HepG2 (cell line): ENCODE data around the gene SLC2A11. TPM values are rescaled to one million over a fixed set of nuclear protein-coding genes. Genes with fewer than 3 reads are reported as not detected.
A peak's percentile ranks its signal among the peaks of the same experiment; 100 is the strongest.

Source experiments
- AGO1 ChIP-seq: fragments of 200-400 bp; formaldehyde crosslinking; IDR thresholded peaks from 2 replicates; pipeline ENCODE4 v1.6.1; 2017; ENCODE audit warnings: mild to moderate bottlenecking, low read depth, low read length, moderate library complexity; ENCODE audit not compliant: poor library complexity, severe bottlenecking
- FOXC1 ChIP-seq: sonication (generic); formaldehyde crosslinking; IDR thresholded peaks from 2 replicates; pipeline ENCODE4 v1.8.0; 2022; ENCODE audit warnings: mild to moderate bottlenecking, missing genetic modification reagents, borderline replicate concordance
- HNRNPL ChIP-seq: fragments of 200-400 bp; formaldehyde crosslinking; IDR thresholded peaks from 2 replicates; pipeline ENCODE4 v1.6.1; 2017; ENCODE audit warnings: mild to moderate bottlenecking, low read depth, low read length
- KDM3A ChIP-seq: IDR thresholded peaks from 2 replicates; pipeline ENCODE4 v1.6.1; 2018; ENCODE audit warnings: low read depth, missing compliant biosample characterization
- MIXL1 ChIP-seq: IDR thresholded peaks from 2 replicates; pipeline ENCODE4 v1.6.1; 2016
- NCOR1 ChIP-seq: fragments of 200-600 bp; sonication (generic); IDR thresholded peaks from 2 replicates; pipeline ENCODE4 v1.7.0; 2017; ENCODE audit warnings: antibody characterized with exemption, low read length, borderline replicate concordance
- NFIC ChIP-seq: IDR thresholded peaks from 2 replicates; pipeline ENCODE4 v1.6.1; 2012; ENCODE audit warnings: mild to moderate bottlenecking, low read length, inconsistent platforms
- PREB ChIP-seq: sonication (generic); formaldehyde crosslinking; IDR thresholded peaks from 2 replicates; pipeline ENCODE4 v1.4.0; 2020; ENCODE audit warnings: missing genetic modification reagents
- RBM22 ChIP-seq: fragments of 200-400 bp; formaldehyde crosslinking; optimal IDR thresholded peaks from 2 replicates; pipeline ENCODE3; 2017; ENCODE audit warnings: mild to moderate bottlenecking, low read length, moderate library complexity
- RCOR2 ChIP-seq: IDR thresholded peaks from 2 replicates; pipeline ENCODE4 v1.6.1; 2016; ENCODE audit warnings: missing biosample characterization, missing genetic modification reagents
- RNF219 ChIP-seq: sonication (generic); formaldehyde crosslinking; IDR thresholded peaks from 2 replicates; pipeline ENCODE4 v1.5.0; 2020; ENCODE audit warnings: mild to moderate bottlenecking, missing genetic modification reagents
- SAFB2 ChIP-seq: sonication (generic); formaldehyde crosslinking; IDR thresholded peaks from 2 replicates; pipeline ENCODE4 v1.5.1; 2020; ENCODE audit warnings: missing genetic modification reagents, low read depth, mild to moderate bottlenecking, borderline replicate concordance
- SALL2 ChIP-seq: sonication (generic); formaldehyde crosslinking; IDR thresholded peaks from 2 replicates; pipeline ENCODE4 v1.8.1; 2023; ENCODE audit warnings: mild to moderate bottlenecking, missing genetic modification reagents, inconsistent platforms
- SOX13 ChIP-seq, 3 experiments: fragments of 450-650 bp in 1 of 3; sonication (generic) in 1 of 3; formaldehyde crosslinking in 1 of 3; IDR thresholded peaks in 2 of 3; conservative IDR thresholded peaks in 1 of 3; 2 replicates each; pipeline versions ENCODE4 v1.5.0 to v1.6.1; 2016 to 2020; ENCODE audit warnings: antibody characterized with exemption in 1 of 3, mild to moderate bottlenecking in 1 of 3, missing compliant biosample characterization in 1 of 3, missing genetic modification reagents in 1 of 3, moderate library complexity in 1 of 3
- SRSF1 ChIP-seq: fragments of 200-400 bp; formaldehyde crosslinking; optimal IDR thresholded peaks from 2 replicates; pipeline ENCODE3; 2017; ENCODE audit warnings: mild to moderate bottlenecking, low read depth, low read length, moderate library complexity
- TBX2 ChIP-seq: sonication (generic); formaldehyde crosslinking; IDR thresholded peaks from 2 replicates; pipeline ENCODE4 v1.5.0; 2020; ENCODE audit warnings: missing genetic modification reagents, mild to moderate bottlenecking, borderline replicate concordance
- TCF12 ChIP-seq, 2 experiments: fragments of 450-650 bp in 1 of 2; sonication (generic) in 1 of 2; formaldehyde crosslinking in 1 of 2; IDR thresholded peaks; 2 replicates each; pipeline versions ENCODE4 v1.6.1 to v1.8.0; 2017 to 2022; ENCODE audit warnings: antibody characterized with exemption in 1 of 2, mild to moderate bottlenecking in 1 of 2, missing genetic modification reagents in 1 of 2, moderate library complexity in 1 of 2
- ZNF263 ChIP-seq: sonication (generic); formaldehyde crosslinking; IDR thresholded peaks from 2 replicates; pipeline ENCODE4 v1.4.0; 2020; ENCODE audit warnings: missing genetic modification reagents
- ZNF704 ChIP-seq: sonication (generic); formaldehyde crosslinking; IDR thresholded peaks from 2 replicates; pipeline ENCODE4 v1.8.1; 2023; ENCODE audit warnings: mild to moderate bottlenecking, inconsistent platforms, moderate library complexity, missing genetic modification reagents, borderline replicate concordance
- polyA plus RNA-seq, 8 experiments: library from polyadenylated mRNA; depleted of rRNA in 3 of 8; stranded (reverse) in 7 of 8; unstranded in 1 of 8; fragments of >200 nt; fragmentation: Illumina TruSeq in 4 of 8; extraction: Trizol in 4 of 8; gene quantifications; 2 replicates each; pipeline versions ENCODE4 v1.2.1 to v1.2.3, GENCODE V29; 2011 to 2016; ENCODE audit warnings: low read depth in 4 of 8, missing spikeins in 1 of 8, mixed read lengths in 1 of 8; ENCODE audit not compliant: insufficient read depth in 1 of 8
- total RNA-seq, 5 experiments: library from RNA; depleted of rRNA; stranded (reverse); fragments of >200 nt; fragmentation: Illumina TruSeq; extraction: Trizol; gene quantifications; 2 replicates each; pipeline ENCODE4 v1.2.3, GENCODE V29; 2016; ENCODE audit warnings: low read depth in 1 of 5
- TF ChIP-seq, protein P1 (sequence below): sonication (generic); formaldehyde crosslinking; conservative IDR thresholded peaks from 2 replicates; pipeline ENCODE4 v1.8.0; 2022; ENCODE audit warnings: low read depth, missing genetic modification reagents
- TF ChIP-seq, protein P2 (sequence below): sonication (generic); formaldehyde crosslinking; IDR thresholded peaks from 2 replicates; pipeline ENCODE4 v1.9.0; 2021; ENCODE audit warnings: missing genetic modification reagents, mild to moderate bottlenecking, borderline replicate concordance

The SLC2A11 gene
- total and polyA plus RNA-seq, 2 of the 13 experiments (the other 11 are each of a cell fraction or from before 2014, with no cell fraction given): 15.2 to 15.4 TPM

DNA sequence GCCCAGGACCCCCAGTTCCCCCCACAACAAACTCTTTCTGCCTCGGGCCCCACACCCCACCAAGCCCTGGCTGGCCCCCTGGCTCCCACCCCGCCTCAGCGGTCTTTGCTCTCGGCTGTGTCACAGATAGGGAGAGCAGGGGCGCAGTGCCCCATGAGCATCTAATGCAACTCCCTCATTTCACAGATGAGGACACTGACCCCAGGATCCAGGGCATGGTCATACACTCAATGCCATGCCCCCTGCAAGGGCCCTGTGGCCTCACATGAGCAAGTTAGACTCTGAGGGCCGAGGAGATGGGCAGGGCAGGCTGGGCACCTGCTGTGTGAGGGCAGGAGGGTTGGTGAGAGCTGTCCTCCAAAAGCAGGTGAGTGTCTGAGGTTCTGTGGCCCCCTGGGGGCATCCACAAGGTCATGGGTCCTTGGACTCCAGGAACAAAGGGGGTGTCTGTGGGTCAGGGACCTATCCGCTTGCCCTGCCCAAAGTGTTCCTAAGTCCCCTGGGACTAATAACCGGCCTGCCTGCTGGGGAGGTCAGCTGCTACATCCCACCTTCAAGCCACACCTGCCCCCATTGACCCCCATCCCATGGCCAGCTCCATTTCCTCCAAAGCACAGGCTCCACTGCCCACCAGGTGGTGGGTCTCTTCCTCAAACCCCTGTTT is 39.0 kb downstream of the SLC2A11 start (continued):
- no peak for TF ChIP-seq TCF12 (IDR thresholded peaks at IDR 0.05)
- TF ChIP-seq TCF12 (CRISPR knock-in tag; IDR thresholded peaks at IDR 0.05): no peak
- 0 out of 2 replicates have a peak, but pooled peaks have one; percentile 37 for TF ChIP-seq TBX2 (CRISPR knock-in tag)
- 0 out of 2 replicates have a peak, but pooled peaks have one; percentile 58 for TF ChIP-seq HNRNPL
- TF ChIP-seq RNF219 (CRISPR knock-in tag): no peak
- TF ChIP-seq SAFB2 (CRISPR knock-in tag): no peak
- TF ChIP-seq AGO1: peak; percentile 86
- no peak for TF ChIP-seq SOX13 (IDR thresholded peaks at IDR 0.05)
- no peak for TF ChIP-seq SOX13 (CRISPR knock-in tag; conservative IDR thresholded peaks at IDR 0.05 in 1 of 2, IDR thresholded peaks at IDR 0.05 in 1 of 2)
- TF ChIP-seq, protein P1, sequence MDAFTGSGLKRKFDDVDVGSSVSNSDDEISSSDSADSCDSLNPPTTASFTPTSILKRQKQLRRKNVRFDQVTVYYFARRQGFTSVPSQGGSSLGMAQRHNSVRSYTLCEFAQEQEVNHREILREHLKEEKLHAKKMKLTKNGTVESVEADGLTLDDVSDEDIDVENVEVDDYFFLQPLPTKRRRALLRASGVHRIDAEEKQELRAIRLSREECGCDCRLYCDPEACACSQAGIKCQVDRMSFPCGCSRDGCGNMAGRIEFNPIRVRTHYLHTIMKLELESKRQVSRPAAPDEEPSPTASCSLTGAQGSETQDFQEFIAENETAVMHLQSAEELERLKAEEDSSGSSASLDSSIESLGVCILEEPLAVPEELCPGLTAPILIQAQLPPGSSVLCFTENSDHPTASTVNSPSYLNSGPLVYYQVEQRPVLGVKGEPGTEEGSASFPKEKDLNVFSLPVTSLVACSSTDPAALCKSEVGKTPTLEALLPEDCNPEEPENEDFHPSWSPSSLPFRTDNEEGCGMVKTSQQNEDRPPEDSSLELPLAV (CRISPR knock-in tag): no peak
- TF ChIP-seq RBM22: peak; percentile 64
- no peak for TF ChIP-seq SALL2 (CRISPR knock-in tag)
- TF ChIP-seq FOXC1 (CRISPR knock-in tag): no peak
- TF ChIP-seq PREB (CRISPR knock-in tag): no peak
- TF ChIP-seq ZNF704: no peak
- TF ChIP-seq KDM3A (CRISPR knock-in tag): no peak
- TF ChIP-seq, protein P2, sequence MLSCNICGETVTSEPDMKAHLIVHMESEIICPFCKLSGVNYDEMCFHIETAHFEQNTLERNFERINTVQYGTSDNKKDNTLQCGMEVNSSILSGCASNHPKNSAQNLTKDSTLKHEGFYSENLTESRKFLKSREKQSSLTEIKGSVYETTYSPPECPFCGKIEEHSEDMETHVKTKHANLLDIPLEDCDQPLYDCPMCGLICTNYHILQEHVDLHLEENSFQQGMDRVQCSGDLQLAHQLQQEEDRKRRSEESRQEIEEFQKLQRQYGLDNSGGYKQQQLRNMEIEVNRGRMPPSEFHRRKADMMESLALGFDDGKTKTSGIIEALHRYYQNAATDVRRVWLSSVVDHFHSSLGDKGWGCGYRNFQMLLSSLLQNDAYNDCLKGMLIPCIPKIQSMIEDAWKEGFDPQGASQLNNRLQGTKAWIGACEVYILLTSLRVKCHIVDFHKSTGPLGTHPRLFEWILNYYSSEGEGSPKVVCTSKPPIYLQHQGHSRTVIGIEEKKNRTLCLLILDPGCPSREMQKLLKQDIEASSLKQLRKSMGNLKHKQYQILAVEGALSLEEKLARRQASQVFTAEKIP (CRISPR knock-in tag): no peak
- no peak for TF ChIP-seq NCOR1
- TF ChIP-seq NFIC: no peak
- TF ChIP-seq SRSF1: no peak
- TF ChIP-seq MIXL1 (CRISPR knock-in tag): no peak
- TF ChIP-seq RCOR2: no peak
- TF ChIP-seq ZNF263: 0 out of 2 replicates have a peak, but pooled peaks have one; percentile 10
